ENCODE measurements around the gene GLE1.

The GLE1 gene

GRCh38 chr9:128479262-128479661, 25.3 kb upstream of the GLE1 start:
- Histone ChIP-seq H3K27me3 (ENCODE audit: insufficient read depth, low read length) (no peaks in the 10 kb centered on the region), H3K9ac (ENCODE audit: low read length) (no peak overlapping the region), H3K9me3 (ENCODE audit: low read length) (no peaks in the 10 kb centered on the region), H4K20me1 (ENCODE audit: insufficient read depth, low read length) (no peaks in the 10 kb centered on the region), H3K4me3 (ENCODE audit: low read depth, low read length, poor library complexity, severe bottlenecking) (no peak overlapping the region), H3K79me2 (ENCODE audit: insufficient read depth, low read length) (no peaks in the 10 kb centered on the region), H3K4me1 (ENCODE audit: insufficient read depth, low read length, severe bottlenecking) (no peaks in the 10 kb centered on the region), H3F3A (ENCODE audit: insufficient read depth, low read length) (no peaks in the 10 kb centered on the region), H3K36me3 (ENCODE audit: insufficient read depth, low read length) (peaks cover 70% of the 10 kb centered on the region), H3K27ac (ENCODE audit: low read depth, low read length, poor library complexity, severe bottlenecking) (no peak overlapping the region), H2AFZ (ENCODE audit: low read length) (no peak overlapping the region), H3K9me2 (ENCODE audit: low read depth, low read length) (no peaks in the 10 kb centered on the region), H3K4me2 (ENCODE audit: low read length) (no peak overlapping the region)
- TF ChIP-seq CTCF (IDR thresholded peaks at IDR 0.05; ENCODE audit: low read length): no peak

- H3K4me1 ChIP-seq (ENCODE audit: insufficient read depth, low read length, severe bottlenecking): no peaks in the 10 kb centered on the region
- H3K27ac ChIP-seq (ENCODE audit: low read depth, low read length, poor library complexity, severe bottlenecking): no peak overlapping the region
- no peak overlapping the region for H3K9ac ChIP-seq (ENCODE audit: low read length)
- no peak overlapping the region for H3K4me3 ChIP-seq (ENCODE audit: low read depth, low read length, poor library complexity, severe bottlenecking)
- H3K36me3 ChIP-seq (ENCODE audit: insufficient read depth, low read length): peaks cover 74% of the 10 kb centered on the region
- H3K9me2 ChIP-seq (ENCODE audit: low read depth, low read length): no peaks in the 10 kb centered on the region
- no peaks in the 10 kb centered on the region for H3K9me3 ChIP-seq (ENCODE audit: low read length)
- H2AFZ ChIP-seq (ENCODE audit: low read length): no peak overlapping the region
- H3K79me2 ChIP-seq (ENCODE audit: insufficient read depth, low read length): no peaks in the 10 kb centered on the region
- no peak overlapping the region for H3K4me2 ChIP-seq (ENCODE audit: low read length)
- H3F3A ChIP-seq (ENCODE audit: insufficient read depth, low read length): no peaks in the 10 kb centered on the region
- no peaks in the 10 kb centered on the region for H3K27me3 ChIP-seq (ENCODE audit: insufficient read depth, low read length)
- no peaks in the 10 kb centered on the region for H4K20me1 ChIP-seq (ENCODE audit: insufficient read depth, low read length)
- TF ChIP-seq EZH2 (IDR thresholded peaks at IDR 0.05; ENCODE audit: borderline replicate concordance, low read length) (no peak), CTCF (IDR thresholded peaks at IDR 0.05; ENCODE audit: low read length) (no peak)
Measured at GRCh38 chr9:128481561-128481960, 23.0 kb upstream of the GLE1 start.

- H3K9me3 ChIP-seq (ENCODE audit: low read length): no peaks in the 10 kb centered on the region
- H3F3A ChIP-seq (ENCODE audit: insufficient read depth, low read length): no peaks in the 10 kb centered on the region
- H3K4me2 ChIP-seq (ENCODE audit: low read length): no peak overlapping the region
- H4K20me1 ChIP-seq (ENCODE audit: insufficient read depth, low read length): no peaks in the 10 kb centered on the region
- H3K9ac ChIP-seq (ENCODE audit: low read length): no peak overlapping the region
- no peak overlapping the region for H3K4me3 ChIP-seq (ENCODE audit: low read depth, low read length, poor library complexity, severe bottlenecking)
- TF ChIP-seq CTCF (IDR thresholded peaks at IDR 0.05; ENCODE audit: low read length) (no peak), EZH2 (IDR thresholded peaks at IDR 0.05; ENCODE audit: borderline replicate concordance, low read length) (no peak)
- H2AFZ ChIP-seq (ENCODE audit: low read length): no peak overlapping the region
- no peak overlapping the region for H3K27ac ChIP-seq (ENCODE audit: low read depth, low read length, poor library complexity, severe bottlenecking)
- no peaks in the 10 kb centered on the region for H3K27me3 ChIP-seq (ENCODE audit: insufficient read depth, low read length)
- no peaks in the 10 kb centered on the region for H3K79me2 ChIP-seq (ENCODE audit: insufficient read depth, low read length)
- no peaks in the 10 kb centered on the region for H3K4me1 ChIP-seq (ENCODE audit: insufficient read depth, low read length, severe bottlenecking)
- H3K36me3 ChIP-seq (ENCODE audit: insufficient read depth, low read length): peaks cover 77% of the 10 kb centered on the region
- H3K9me2 ChIP-seq (ENCODE audit: low read depth, low read length): no peaks in the 10 kb centered on the region
Measured at GRCh38 chr9:128482186-128482585, 22.3 kb upstream of the GLE1 start.

All from OCI-LY1 (cell line).